Gastrocnemius medialis (tissue), 4 donors: ENCODE measurements around the gene WDR37.

Experiments
- POLR2A ChIP-seq, 2 donors: fragments of 450-650 bp; IDR thresholded peaks; one replicate each; pipeline ENCODE4 v1.6.1; 2017; ENCODE audit warnings: antibody characterized with exemption in 2 of 2, mild to moderate bottlenecking in 2 of 2, moderate library complexity in 2 of 2
- TF ChIP-seq, protein P1 (sequence below), 5 experiments: fragments of 450-650 bp in 3 of 5; fragments of 200-600 bp in 2 of 5; sonication (generic) in 2 of 5; IDR thresholded peaks in 4 of 5; conservative IDR thresholded peaks in 1 of 5; 1 replicate in 4 of 5; 2 replicates in 1 of 5; pipeline ENCODE4 v1.5.1; 2016 to 2019; ENCODE audit warnings: antibody characterized with exemption in 5 of 5, mild to moderate bottlenecking in 3 of 5, moderate library complexity in 3 of 5

DNA sequence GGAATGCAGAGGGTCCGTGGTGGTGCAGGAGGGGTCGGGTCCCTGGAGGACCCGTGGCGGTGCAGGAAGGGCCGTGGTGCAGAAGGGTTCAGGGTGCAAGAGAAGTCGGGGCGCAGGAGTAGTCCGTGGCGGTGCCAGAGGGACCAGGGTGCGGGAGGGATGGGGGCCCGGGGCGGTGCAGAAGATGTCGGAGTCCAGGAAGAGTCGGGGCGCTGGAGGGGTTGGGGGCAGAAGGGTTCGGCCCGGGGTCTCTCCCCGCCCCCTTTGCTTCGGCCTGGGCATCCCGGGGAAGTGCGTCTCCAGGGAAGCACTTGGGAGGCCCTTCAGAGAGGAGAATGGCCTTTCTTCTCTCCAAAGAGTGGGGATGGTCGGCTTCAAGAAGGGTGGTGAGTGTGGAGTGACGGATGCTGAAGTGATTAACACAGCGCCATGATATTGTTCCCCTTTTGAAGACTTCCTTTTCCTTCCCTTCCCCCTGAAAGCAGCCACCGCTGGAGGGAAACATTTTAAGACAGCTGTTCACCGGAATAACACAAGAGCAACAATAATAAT lies 997 bp downstream of the WDR37 start:
- TF ChIP-seq, protein P1, sequence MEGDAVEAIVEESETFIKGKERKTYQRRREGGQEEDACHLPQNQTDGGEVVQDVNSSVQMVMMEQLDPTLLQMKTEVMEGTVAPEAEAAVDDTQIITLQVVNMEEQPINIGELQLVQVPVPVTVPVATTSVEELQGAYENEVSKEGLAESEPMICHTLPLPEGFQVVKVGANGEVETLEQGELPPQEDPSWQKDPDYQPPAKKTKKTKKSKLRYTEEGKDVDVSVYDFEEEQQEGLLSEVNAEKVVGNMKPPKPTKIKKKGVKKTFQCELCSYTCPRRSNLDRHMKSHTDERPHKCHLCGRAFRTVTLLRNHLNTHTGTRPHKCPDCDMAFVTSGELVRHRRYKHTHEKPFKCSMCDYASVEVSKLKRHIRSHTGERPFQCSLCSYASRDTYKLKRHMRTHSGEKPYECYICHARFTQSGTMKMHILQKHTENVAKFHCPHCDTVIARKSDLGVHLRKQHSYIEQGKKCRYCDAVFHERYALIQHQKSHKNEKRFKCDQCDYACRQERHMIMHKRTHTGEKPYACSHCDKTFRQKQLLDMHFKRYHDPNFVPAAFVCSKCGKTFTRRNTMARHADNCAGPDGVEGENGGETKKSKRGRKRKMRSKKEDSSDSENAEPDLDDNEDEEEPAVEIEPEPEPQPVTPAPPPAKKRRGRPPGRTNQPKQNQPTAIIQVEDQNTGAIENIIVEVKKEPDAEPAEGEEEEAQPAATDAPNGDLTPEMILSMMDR (IDR thresholded peaks at IDR 0.05 in 4 of 5, conservative IDR thresholded peaks at IDR 0.05 in 1 of 5), result no peak
- TF ChIP-seq POLR2A (IDR thresholded peaks at IDR 0.05), result no peak
